Keratinocyte (primary cell): ENCODE data around the gene CLBA1. TPM values are rescaled to one million over a fixed set of nuclear protein-coding genes. Genes with fewer than 3 reads are reported as not detected.

Experiments used
- DNase-seq: peaks from one replicate; pipeline ENCODE4 v3.0.0-alpha.2; 2011; ENCODE audit warnings: low read depth, missing footprints, low spot score
- FAIRE-seq: peaks from 2 replicates; lab custom pipeline; 2011; peaks lifted over from hg19 to GRCh38; lab: Jason Lieb, UNC
- H2AFZ ChIP-seq: 2 replicates; pipeline ENCODE4 v1.6.0; 2012; ENCODE audit warnings: low read length, control low read depth, inconsistent platforms; ENCODE audit not compliant: control insufficient read depth
- H3K27ac ChIP-seq: 2 replicates; pipeline ENCODE4 v1.5.1; 2011; ENCODE audit warnings: low read length; ENCODE audit not compliant: control insufficient read depth, insufficient read depth
- H3K27me3 ChIP-seq: 3 replicates; pipeline ENCODE4 v1.6.0; 2011; ENCODE audit warnings: low read length; ENCODE audit not compliant: control insufficient read depth, insufficient read depth; ENCODE audit errors: extremely low read depth
- H3K36me3 ChIP-seq, 2 experiments: 2 replicates in 1 of 2; 3 replicates in 1 of 2; pipeline ENCODE4 v1.5.1; 2011; ENCODE audit warnings: low read length in 2 of 2, mild to moderate bottlenecking in 1 of 2; ENCODE audit not compliant: control insufficient read depth in 2 of 2, insufficient read depth in 2 of 2; ENCODE audit errors: extremely low read depth in 1 of 2
- H3K4me1 ChIP-seq: 3 replicates; pipeline ENCODE4 v1.5.1; 2011; ENCODE audit warnings: low read length; ENCODE audit not compliant: control insufficient read depth, insufficient read depth; ENCODE audit errors: extremely low read depth
- H3K4me2 ChIP-seq: 3 replicates; pipeline ENCODE4 v1.6.0; 2011; ENCODE audit warnings: low read depth, low read length; ENCODE audit not compliant: control insufficient read depth, insufficient read depth; ENCODE audit errors: extremely low read depth
- H3K4me3 ChIP-seq, 3 experiments: fragments of 200-600 bp in 1 of 3; sonication (generic) in 1 of 3; 2 replicates in 2 of 3; 3 replicates in 1 of 3; pipeline ENCODE4 v1.5.1; 2011 to 2016; ENCODE audit warnings: low read length in 3 of 3, mild to moderate bottlenecking in 3 of 3, control low read depth in 2 of 3, inconsistent platforms in 1 of 3, low read depth in 1 of 3, mixed read lengths in 1 of 3, mixed run types in 1 of 3, moderate library complexity in 1 of 3; ENCODE audit not compliant: control insufficient read depth in 2 of 3, insufficient read depth in 2 of 3; ENCODE audit errors: extremely low read depth in 1 of 3
- H3K79me2 ChIP-seq: 2 replicates; pipeline ENCODE4 v1.6.0; 2012; ENCODE audit warnings: low read length; ENCODE audit not compliant: control insufficient read depth, insufficient read depth
- H3K9ac ChIP-seq: 3 replicates; pipeline ENCODE4 v1.6.0; 2011; ENCODE audit warnings: low read length; ENCODE audit not compliant: control insufficient read depth, insufficient read depth; ENCODE audit errors: extremely low read depth
- H3K9me1 ChIP-seq: 3 replicates; pipeline ENCODE4 v1.6.0; 2011; ENCODE audit warnings: low read length; ENCODE audit not compliant: control insufficient read depth, insufficient read depth; ENCODE audit errors: extremely low read depth
- H3K9me3 ChIP-seq: 2 replicates; pipeline ENCODE4 v1.5.1; 2012; ENCODE audit warnings: low read depth, low read length; ENCODE audit not compliant: control insufficient read depth
- H4K20me1 ChIP-seq: 3 replicates; pipeline ENCODE4 v1.6.0; 2011; ENCODE audit warnings: low read length; ENCODE audit not compliant: control insufficient read depth, insufficient read depth; ENCODE audit errors: extremely low read depth
- CTCF ChIP-seq, 3 experiments: IDR thresholded peaks in 1 of 3; conservative IDR thresholded peaks in 1 of 3; optimal IDR thresholded peaks in 1 of 3; 2 replicates in 2 of 3; 3 replicates in 1 of 3; pipeline versions ENCODE3 to v1.5.1; 2011; ENCODE audit warnings: low read length in 3 of 3, mild to moderate bottlenecking in 3 of 3, moderate library complexity in 2 of 3, control low read depth in 1 of 3, inconsistent platforms in 1 of 3; ENCODE audit not compliant: insufficient read depth in 2 of 3; ENCODE audit errors: extremely low read depth in 1 of 3
- EZH2 ChIP-seq: IDR thresholded peaks from one replicate; pipeline ENCODE4 v1.6.1; 2012; ENCODE audit warnings: inconsistent platforms, mild to moderate bottlenecking, low read length, moderate library complexity
- dilution Hi-C: fragments of 300-500 bp; cut with MboI; formaldehyde crosslinking; loops from one replicate; pipeline ENCODE4 v1.7.0; 2020; ENCODE audit warnings: low sequenced_read_pairs; ENCODE audit not compliant: extremely low pct_ligation_motif_present
- polyA plus RNA-seq, 5 experiments: library from polyadenylated mRNA; depleted of rRNA in 3 of 5; stranded (reverse) in 3 of 5; stranded (forward) in 1 of 5; unstranded in 1 of 5; fragments of >200 nt; gene quantifications; 1 replicate in 1 of 5; 2 replicates in 3 of 5; 3 replicates in 1 of 5; pipeline versions ENCODE4 v1.2.1 to v1.2.3, GENCODE V29; 2011 to 2012; ENCODE audit warnings: missing spikeins in 2 of 5, low read depth in 1 of 5, low replicate concordance in 1 of 5

The CLBA1 gene
- polyA plus RNA-seq, 1 donor (not counting 4 experiments of a cell fraction or from before 2014, with no cell fraction given): 8.6 TPM

- peaks cover 4% of the 10 kb centered on the region for H3K79me2 ChIP-seq
- no peaks in the 10 kb centered on the region for H3K9me1 ChIP-seq
- H3K36me3 ChIP-seq: peaks cover 3 to 13% of the 10 kb centered on the region in 2 experiments
- H3K4me1 ChIP-seq: no peaks in the 10 kb centered on the region
- TF ChIP-seq EZH2: no peak
- no peak for TF ChIP-seq CTCF (optimal IDR thresholded peaks at IDR 0.05 in 1 of 3, IDR thresholded peaks at IDR 0.05 in 1 of 3, conservative IDR thresholded peaks at IDR 0.05 in 1 of 3; ENCODE audit: extremely low read depth in 1 of 3, insufficient read depth in 2 of 3, low read length in 3 of 3)
- FAIRE-seq (no peak), DNase-seq (no peak)
- H3K9ac ChIP-seq: no peak overlapping the region
- no peaks in the 10 kb centered on the region for H4K20me1 ChIP-seq
- no peak overlapping the region for H3K4me3 ChIP-seq
- no peak overlapping the region for H2AFZ ChIP-seq
- H3K9me3 ChIP-seq: no peaks in the 10 kb centered on the region
- no peak overlapping the region for H3K27ac ChIP-seq
- dilution Hi-C loops: no loop called here
- H3K4me2 ChIP-seq: no peak overlapping the region
- H3K27me3 ChIP-seq: no peaks in the 10 kb centered on the region
These were observed 13.8 kb downstream of the CLBA1 start for GRCh38 chr14:104999361-104999760.

- no peak overlapping the region for H3K27ac ChIP-seq
- peaks cover 10% of the 10 kb centered on the region for H4K20me1 ChIP-seq
- no peak overlapping the region for H3K4me3 ChIP-seq
- H3K9me1 ChIP-seq: no peaks in the 10 kb centered on the region
- H3K27me3 ChIP-seq: no peaks in the 10 kb centered on the region
- FAIRE-seq (no peak), DNase-seq (no peak)
- no peak for TF ChIP-seq EZH2
- TF ChIP-seq CTCF (optimal IDR thresholded peaks at IDR 0.05 in 1 of 3, IDR thresholded peaks at IDR 0.05 in 1 of 3, conservative IDR thresholded peaks at IDR 0.05 in 1 of 3; ENCODE audit: extremely low read depth in 1 of 3, insufficient read depth in 2 of 3, low read length in 3 of 3): no peak
- no peak overlapping the region for H3K4me2 ChIP-seq
- H3K9me3 ChIP-seq: no peaks in the 10 kb centered on the region
- no peak overlapping the region for H2AFZ ChIP-seq
- H3K9ac ChIP-seq: no peak overlapping the region
- no peaks in the 10 kb centered on the region for H3K4me1 ChIP-seq
- dilution Hi-C loops: no loop called here
- H3K79me2 ChIP-seq: peaks cover 50% of the 10 kb centered on the region
- peaks cover 11 to 16% of the 10 kb centered on the region in 2 experiments for H3K36me3 ChIP-seq
These were observed 19.8 kb downstream of the CLBA1 start for GRCh38 chr14:105005329-105005928.
